Subcutaneous abdominal adipose tissue (tissue), 5 donors: ENCODE data around the gene ACAD11.
"Not testable (repeated sequence)": the region's sequence is repeated elsewhere in the genome, so short reads cannot be mapped to it uniquely, and the experiment has no call there.

Experiments
- H3K27ac ChIP-seq: one replicate; pipeline ENCODE4 v1.7.0; 2013; ENCODE audit warnings: low read depth, mild to moderate bottlenecking, inconsistent platforms, low read length, moderate library complexity
- H3K27me3 ChIP-seq, 5 donors: one replicate each; pipeline ENCODE4 v1.7.0; 2013; ENCODE audit warnings: low read length in 5 of 5, inconsistent platforms in 1 of 5; ENCODE audit not compliant: control insufficient read depth in 5 of 5, insufficient read depth in 4 of 5
- H3K36me3 ChIP-seq, 5 donors: one replicate each; pipeline ENCODE4 v1.7.0; 2013; ENCODE audit warnings: low read length in 5 of 5; ENCODE audit not compliant: control insufficient read depth in 5 of 5, insufficient read depth in 5 of 5
- H3K4me1 ChIP-seq, 5 donors: one replicate each; pipeline ENCODE4 v1.7.0; 2013; ENCODE audit warnings: low read length in 5 of 5, mild to moderate bottlenecking in 3 of 5, moderate library complexity in 1 of 5; ENCODE audit not compliant: control insufficient read depth in 5 of 5, insufficient read depth in 5 of 5
- H3K4me3 ChIP-seq, 5 donors: one replicate each; pipeline ENCODE4 v1.7.0; 2013; ENCODE audit warnings: low read length in 5 of 5, low read depth in 1 of 5
- H3K9ac ChIP-seq, 5 donors: one replicate each; pipeline ENCODE4 v1.7.0; 2013; ENCODE audit warnings: low read length in 5 of 5, mild to moderate bottlenecking in 4 of 5, moderate library complexity in 3 of 5
- H3K9me3 ChIP-seq, 5 donors: one replicate each; pipeline ENCODE4 v1.7.0; 2013; ENCODE audit warnings: low read length in 5 of 5; ENCODE audit not compliant: control insufficient read depth in 5 of 5
- donor health status: healthy.
- donor health status: healthy.
- donor health status: healthy.
- donor health status: healthy.
- donor health status: healthy.

The ACAD11 gene

GRCh38 chr3:132654190-132654589 is 5.4 kb downstream of the ACAD11 start:
- H3K4me3 ChIP-seq = no peak overlapping the region
- peaks cover 0 to 40% (median 36%) of the 10 kb centered on the region in 5 donors for H3K4me1 ChIP-seq
- no peaks in the 10 kb centered on the region for H3K27me3 ChIP-seq
- H3K9ac ChIP-seq = no peak overlapping the region
- no peaks in the 10 kb centered on the region for H3K36me3 ChIP-seq
- H3K27ac ChIP-seq = no peak overlapping the region
- H3K9me3 ChIP-seq = no peaks in the 10 kb centered on the region

- H3K9ac ChIP-seq = no peak overlapping the region
- peaks cover 0 to 30% (median 27%) of the 10 kb centered on the region in 5 donors for H3K4me1 ChIP-seq
- H3K9me3 ChIP-seq = no peaks in the 10 kb centered on the region
- H3K36me3 ChIP-seq = no peaks in the 10 kb centered on the region
- no peak overlapping the region for H3K4me3 ChIP-seq
- no peak overlapping the region for H3K27ac ChIP-seq
- H3K27me3 ChIP-seq = no peaks in the 10 kb centered on the region
Observed at GRCh38 chr3:132652640-132653270, 6.9 kb downstream of the ACAD11 start.

GRCh38 chr3:132650153-132650552 is 9.5 kb downstream of the ACAD11 start:
- Histone ChIP-seq H3K27me3 (no peaks in the 10 kb centered on the region), H3K4me3 (no peak overlapping the region)

GRCh38 chr3:132645058-132645457 is 14.6 kb downstream of the ACAD11 start:
- Histone ChIP-seq H3K9me3 (no peaks in the 10 kb centered on the region), H3K9ac (no peak overlapping the region), H3K4me1 (peaks cover 0 to 4% (median 2%) of the 10 kb centered on the region in 5 donors), H3K4me3 (no peak overlapping the region), H3K36me3 (peaks cover 4 to 13% (median 7%) of the 10 kb centered on the region in 5 donors), H3K27me3 (no peaks in the 10 kb centered on the region), H3K27ac (no peak overlapping the region)

More at GRCh38 chr3:132650153-132650552, 9.5 kb downstream of the ACAD11 start:
- Histone ChIP-seq H3K9ac (no peak overlapping the region), H3K4me1 (peaks cover 0 to 20% (median 16%) of the 10 kb centered on the region in 5 donors), H3K9me3 (no peaks in the 10 kb centered on the region), H3K27ac (no peak overlapping the region), H3K36me3 (no peaks in the 10 kb centered on the region)

- Histone ChIP-seq H3K4me3 (no peak overlapping the region), H3K4me1 (peaks cover 0 to 2% (median 0%) of the 10 kb centered on the region in 5 donors), H3K9ac (no peak overlapping the region), H3K9me3 (no peaks in the 10 kb centered on the region), H3K27me3 (no peaks in the 10 kb centered on the region), H3K36me3 (peaks cover 11 to 25% (median 21%) of the 10 kb centered on the region in 5 donors), H3K27ac (no peak overlapping the region)
Observed at GRCh38 chr3:132643366-132643765, 16.2 kb downstream of the ACAD11 start.

GRCh38 chr3:132642539-132642847 is 17.1 kb downstream of the ACAD11 start:
- Histone ChIP-seq H3K27ac (no peak overlapping the region), H3K4me3 (no peak overlapping the region), H3K27me3 (no peaks in the 10 kb centered on the region), H3K9me3 (no peaks in the 10 kb centered on the region), H3K9ac (no peak overlapping the region), H3K4me1 (peaks cover 0 to 2% (median 0%) of the 10 kb centered on the region in 5 donors), H3K36me3 (peaks cover 14 to 30% (median 27%) of the 10 kb centered on the region in 5 donors)

- Histone ChIP-seq H3K36me3 (peaks cover 14 to 33% (median 27%) of the 10 kb centered on the region in 5 donors), H3K4me1 (peaks cover 0 to 2% (median 0%) of the 10 kb centered on the region in 5 donors), H3K27ac (no peak overlapping the region), H3K27me3 (no peaks in the 10 kb centered on the region), H3K4me3 (no peak overlapping the region), H3K9ac (no peak overlapping the region), H3K9me3 (no peaks in the 10 kb centered on the region)
Observed at GRCh38 chr3:132641837-132642538, 17.6 kb downstream of the ACAD11 start.

GRCh38 chr3:132641427-132641826 is 18.2 kb downstream of the ACAD11 start:
- peaks cover 18 to 35% (median 27%) of the 10 kb centered on the region in 5 donors for H3K36me3 ChIP-seq
- H3K27ac ChIP-seq, H3K4me1 ChIP-seq, H3K4me3 ChIP-seq, H3K9ac ChIP-seq, H3K9me3 ChIP-seq, H3K27me3 ChIP-seq: not testable (repeated sequence)

- Histone ChIP-seq H3K27me3 (no peaks in the 10 kb centered on the region), H3K4me3 (no peak overlapping the region), H3K27ac (no peak overlapping the region), H3K36me3 (peaks cover 20 to 43% (median 28%) of the 10 kb centered on the region in 5 donors), H3K9ac (no peak overlapping the region), H3K9me3 (no peaks in the 10 kb centered on the region), H3K4me1 (peaks cover 0 to 2% (median 0%) of the 10 kb centered on the region in 5 donors)
Observed at GRCh38 chr3:132638706-132639105, 20.9 kb downstream of the ACAD11 start.

GRCh38 chr3:132637590-132637989 is 22.0 kb downstream of the ACAD11 start:
- Histone ChIP-seq H3K4me1 (peaks cover 0 to 2% (median 0%) of the 10 kb centered on the region in 5 donors), H3K27me3 (no peaks in the 10 kb centered on the region), H3K4me3 (no peak overlapping the region)

More at GRCh38 chr3:132637590-132637989, 22.0 kb downstream of the ACAD11 start:
- H3K9me3 ChIP-seq = no peaks in the 10 kb centered on the region
- H3K27ac ChIP-seq = no peak overlapping the region
- H3K9ac ChIP-seq = no peak overlapping the region
- peaks cover 16 to 43% (median 23%) of the 10 kb centered on the region in 5 donors for H3K36me3 ChIP-seq
